ENCODE measurements around the gene ATXN7L3. TPM values are rescaled to one million over a fixed set of nuclear protein-coding genes. Genes with fewer than 3 reads are reported as not detected.

ATXN7L3 gene
- total and polyA plus RNA-seq, 9 of the 15 experiments (the other 6 are each of a cell fraction or from before 2014, with no cell fraction given) = 0.62 to 66.1 (median 33.2) TPM

GRCh38 chr17:44178133-44178532 lies 21.6 kb downstream of the ATXN7L3 start:
- no peaks in the 10 kb centered on the region for H4K20me1 ChIP-seq (replicated peaks; ENCODE audit: control insufficient read depth, insufficient read depth, low read length)
- H3K27me3 ChIP-seq (ENCODE audit: control insufficient read depth in 2 of 2, insufficient read depth in 2 of 2, low read length in 2 of 2) = no peaks in the 10 kb centered on the region
- TF ChIP-seq RBFOX2 (IDR thresholded peaks at IDR 0.05; ENCODE audit: low read depth, low read length) (peak; percentile 38; the same call in 1 of the 2 replicates), POLR2G (IDR thresholded peaks at IDR 0.05; ENCODE audit: low read depth, low read length) (peak; percentile 40; the same call in 1 of the 2 replicates), ELF2 (CRISPR knock-in tag; IDR thresholded peaks at IDR 0.05) (no peak), RFX7 (CRISPR knock-in tag; IDR thresholded peaks at IDR 0.05) (no peak), KLF10 (CRISPR knock-in tag; IDR thresholded peaks at IDR 0.05) (no peak), SPI1 (IDR thresholded peaks at IDR 0.05; ENCODE audit: borderline replicate concordance, low read depth, low read length) (no peak)
- H3K79me2 ChIP-seq (ENCODE audit: control insufficient read depth, insufficient read depth, low read length) = peaks cover 14% of the 10 kb centered on the region
- WGBS (ENCODE audit: insufficient coverage, low coverage, missing lambda C conversion rate) = 97% methylated on average over 12 of the region's 14 CpGs
- ChIA-PET CTCF (ENCODE audit: low intra/inter-chr PET ratio) (no interaction called here), POLR2A (interaction anchor here (0.6 to 3.2 kb wide), 3 partner anchors 9 to 66 kb away, joined by 3 to 10 read pairs (median 3); partner anchors contain the start of gene TMUB2)
- in situ Hi-C loops (cut with MboI) (no loop called here), intact Hi-C loops (cut with micrococcal nuclease) (no loop called here)
- FAIRE-seq (no peak), DNase-seq (ENCODE audit: extremely low read depth in 1 of 4, low spot score in 3 of 4) (no peak), ATAC-seq (no peak; the same call in 1 of the 3 replicates)
- no peak overlapping the region for H3K27ac ChIP-seq (ENCODE audit: extremely low read depth, low read depth, low read length)
- peaks cover 1 to 11% of the 10 kb centered on the region in 2 experiments; a peak in 1 of 5 replicates for H3K4me1 ChIP-seq (replicated peaks in 1 of 2; ENCODE audit: control insufficient read depth in 2 of 2, insufficient read depth in 2 of 2, low read length in 2 of 2)
- no peak overlapping the region for H3K4me3 ChIP-seq
- 0 out of 4 replicates have a peak overlapping the region, but pooled peaks of 1 of the 2 experiments have one; percentile 45 for H3K9ac ChIP-seq (ENCODE audit: insufficient read depth in 1 of 2, low read depth in 2 of 2, low read length in 2 of 2)
- H2AFZ ChIP-seq (ENCODE audit: low read depth, low read length) = no peak overlapping the region
- no peak overlapping the region for H3K4me2 ChIP-seq (ENCODE audit: insufficient read depth, low read length)
- no TSS peak for BruUV-seq (replicated peaks)
- no peaks in the 10 kb centered on the region for H3K9me1 ChIP-seq (ENCODE audit: control insufficient read depth, insufficient read depth, low read length)
- peaks cover 46% of the 10 kb centered on the region; the same call in 2 of the 3 replicates for H3K36me3 ChIP-seq (ENCODE audit: control insufficient read depth, insufficient read depth, low read length)
- no peaks in the 10 kb centered on the region for H3K9me3 ChIP-seq (replicated peaks; ENCODE audit: control insufficient read depth, insufficient read depth, low read depth, low read length)

All from K562 (cell line).